ENCODE data around the gene COMMD7. TPM values are rescaled to one million over a fixed set of nuclear protein-coding genes. Genes with fewer than 3 reads are reported as not detected.
"Not testable (repeated sequence)": the region's sequence is repeated elsewhere in the genome, so short reads cannot be mapped to it uniquely, and the experiment has no call there.

Gene COMMD7
- total RNA-seq, 1 donor from 2014 or later: 48.6 TPM

- intact Hi-C loops (cut with DNase I): no loop called here
- DNase-seq (ENCODE audit: missing footprints): no peak
- ATAC-seq: no peak
Observed at GRCh38 chr20:32773223-32773622, 30.0 kb upstream of the COMMD7 start.

- no peak for ATAC-seq
- intact Hi-C loops (cut with DNase I): no loop called here
- no peak for DNase-seq (ENCODE audit: missing footprints)
Observed at GRCh38 chr20:32772046-32772445, 28.8 kb upstream of the COMMD7 start.

GRCh38 chr20:32767418-32768198, 24.3 kb upstream of the COMMD7 start:
- ATAC-seq: no peak
- no peak for DNase-seq (ENCODE audit: missing footprints)

GRCh38 chr20:32765230-32765875, 22.1 kb upstream of the COMMD7 start:
- DNase-seq (ENCODE audit: missing footprints); ATAC-seq; intact Hi-C loops (cut with DNase I): not testable (repeated sequence)

More at GRCh38 chr20:32767418-32768198, 24.3 kb upstream of the COMMD7 start:
- intact Hi-C loops (cut with DNase I): no loop called here

GRCh38 chr20:32764005-32764960, 21.0 kb upstream of the COMMD7 start:
- ATAC-seq (no peak), DNase-seq (ENCODE audit: missing footprints) (no peak)
- intact Hi-C loops (cut with DNase I): loop anchor here (5.0 kb wide), 1 partner anchor 87 kb away; no protein-coding TSS in a partner anchor

- intact Hi-C loops (cut with DNase I): loop anchor here (5.0 kb wide), 1 partner anchor 86 kb away; no protein-coding TSS in a partner anchor
- ATAC-seq: no peak
- DNase-seq (ENCODE audit: missing footprints): no peak
Observed at GRCh38 chr20:32763202-32764004, 20.1 kb upstream of the COMMD7 start.

GRCh38 chr20:32762754-32763201, 19.5 kb upstream of the COMMD7 start:
- intact Hi-C loops (cut with DNase I): loop anchor here (5.0 kb wide), 1 partner anchor 85 kb away; no protein-coding TSS in a partner anchor
- DNase-seq (ENCODE audit: missing footprints) (no peak), ATAC-seq (peak; percentile 8)

- DNase-seq (ENCODE audit: missing footprints) (peak; percentile 90), ATAC-seq (peak; percentile 91)
- intact Hi-C loops (cut with DNase I): loop anchor here (5.0 kb wide), 1 partner anchor 85 kb away; no protein-coding TSS in a partner anchor
Observed at GRCh38 chr20:32761831-32762753, 18.8 kb upstream of the COMMD7 start, which contains the start of gene DNMT3B. Gene DNMT3B, plus strand, starts transcription at chr20:32762385. Its CDS starts 17,939 bp downstream, at chr20:32780324.

GRCh38 chr20:32761417-32761830, 18.2 kb upstream of the COMMD7 start:
- no peak for DNase-seq (ENCODE audit: missing footprints)
- intact Hi-C loops (cut with DNase I): loop anchor here (5.0 kb wide), 1 partner anchor 84 kb away; no protein-coding TSS in a partner anchor
- no peak for ATAC-seq

GRCh38 chr20:32756156-32756555, 12.9 kb upstream of the COMMD7 start:
- DNase-seq (ENCODE audit: missing footprints) (no peak), ATAC-seq (no peak)
- intact Hi-C loops (cut with DNase I): no loop called here

GRCh38 chr20:32753731-32754130, 10.5 kb upstream of the COMMD7 start:
- no peak for ATAC-seq
- no peak for DNase-seq (ENCODE audit: missing footprints)
- intact Hi-C loops (cut with DNase I): no loop called here

GRCh38 chr20:32752458-32753250, 9.4 kb upstream of the COMMD7 start:
- ATAC-seq (no peak), DNase-seq (ENCODE audit: missing footprints) (no peak)
- intact Hi-C loops (cut with DNase I): no loop called here

GRCh38 chr20:32751702-32752457, 8.6 kb upstream of the COMMD7 start:
- DNase-seq (ENCODE audit: missing footprints) (no peak), ATAC-seq (no peak)
- intact Hi-C loops (cut with DNase I): no loop called here

GRCh38 chr20:32751293-32751692, 8.0 kb upstream of the COMMD7 start:
- intact Hi-C loops (cut with DNase I): no loop called here
- no peak for ATAC-seq
- DNase-seq (ENCODE audit: missing footprints): no peak

GRCh38 chr20:32749914-32750637, 6.8 kb upstream of the COMMD7 start:
- ATAC-seq (no peak), DNase-seq (ENCODE audit: missing footprints) (no peak)
- intact Hi-C loops (cut with DNase I): no loop called here

Data from Right ventricle myocardium inferior (tissue), 1 donor.